ENCODE results near the gene SIPA1L2. TPM values are rescaled to one million over a fixed set of nuclear protein-coding genes. Genes with fewer than 3 reads are reported as not detected.

Gene SIPA1L2
- total and polyA plus RNA-seq, 2 of the 13 experiments (the other 11 are each of a cell fraction or from before 2014, with no cell fraction given) = 0.03 TPM; not detected in 1

DNA sequence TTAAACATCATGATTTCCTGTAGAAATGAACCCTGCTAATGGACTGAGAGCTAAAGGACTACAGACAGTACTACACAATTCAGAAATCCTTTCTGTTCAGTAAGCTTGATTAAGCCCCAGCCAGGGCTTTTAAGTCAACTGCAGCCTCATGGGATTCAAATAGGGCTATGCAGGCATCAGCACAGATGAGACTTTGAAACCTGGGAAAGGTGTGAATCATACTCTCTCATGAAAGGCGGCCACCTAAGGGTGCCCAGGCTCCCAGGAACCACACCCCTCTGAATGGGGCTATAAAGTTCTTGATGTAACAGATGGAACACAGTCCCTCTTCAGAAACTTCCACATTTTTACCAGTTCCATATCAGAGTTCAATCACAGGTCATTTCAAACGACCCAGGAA, 7.6 kb downstream of the SIPA1L2 start (continued):
- TF ChIP-seq, protein P1, sequence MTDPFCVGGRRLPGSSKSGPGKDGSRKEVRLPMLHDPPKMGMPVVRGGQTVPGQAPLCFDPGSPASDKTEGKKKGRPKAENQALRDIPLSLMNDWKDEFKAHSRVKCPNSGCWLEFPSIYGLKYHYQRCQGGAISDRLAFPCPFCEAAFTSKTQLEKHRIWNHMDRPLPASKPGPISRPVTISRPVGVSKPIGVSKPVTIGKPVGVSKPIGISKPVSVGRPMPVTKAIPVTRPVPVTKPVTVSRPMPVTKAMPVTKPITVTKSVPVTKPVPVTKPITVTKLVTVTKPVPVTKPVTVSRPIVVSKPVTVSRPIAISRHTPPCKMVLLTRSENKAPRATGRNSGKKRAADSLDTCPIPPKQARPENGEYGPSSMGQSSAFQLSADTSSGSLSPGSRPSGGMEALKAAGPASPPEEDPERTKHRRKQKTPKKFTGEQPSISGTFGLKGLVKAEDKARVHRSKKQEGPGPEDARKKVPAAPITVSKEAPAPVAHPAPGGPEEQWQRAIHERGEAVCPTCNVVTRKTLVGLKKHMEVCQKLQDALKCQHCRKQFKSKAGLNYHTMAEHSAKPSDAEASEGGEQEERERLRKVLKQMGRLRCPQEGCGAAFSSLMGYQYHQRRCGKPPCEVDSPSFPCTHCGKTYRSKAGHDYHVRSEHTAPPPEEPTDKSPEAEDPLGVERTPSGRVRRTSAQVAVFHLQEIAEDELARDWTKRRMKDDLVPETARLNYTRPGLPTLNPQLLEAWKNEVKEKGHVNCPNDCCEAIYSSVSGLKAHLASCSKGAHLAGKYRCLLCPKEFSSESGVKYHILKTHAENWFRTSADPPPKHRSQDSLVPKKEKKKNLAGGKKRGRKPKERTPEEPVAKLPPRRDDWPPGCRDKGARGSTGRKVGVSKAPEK (CRISPR knock-in tag; IDR thresholded peaks at IDR 0.05; ENCODE audit: borderline replicate concordance) = no peak
- TF ChIP-seq, protein P2, sequence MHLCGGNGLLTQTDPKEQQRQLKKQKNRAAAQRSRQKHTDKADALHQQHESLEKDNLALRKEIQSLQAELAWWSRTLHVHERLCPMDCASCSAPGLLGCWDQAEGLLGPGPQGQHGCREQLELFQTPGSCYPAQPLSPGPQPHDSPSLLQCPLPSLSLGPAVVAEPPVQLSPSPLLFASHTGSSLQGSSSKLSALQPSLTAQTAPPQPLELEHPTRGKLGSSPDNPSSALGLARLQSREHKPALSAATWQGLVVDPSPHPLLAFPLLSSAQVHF (CRISPR knock-in tag; IDR thresholded peaks at IDR 0.05) = no peak
- TF ChIP-seq PHF20 (CRISPR knock-in tag; IDR thresholded peaks at IDR 0.05) (no peak), ZNF44 (CRISPR knock-in tag; IDR thresholded peaks at IDR 0.05) (no peak), ZNF724P (CRISPR knock-in tag; IDR thresholded peaks at IDR 0.05; ENCODE audit: borderline replicate concordance) (no peak)
- TF ChIP-seq, protein P3, sequence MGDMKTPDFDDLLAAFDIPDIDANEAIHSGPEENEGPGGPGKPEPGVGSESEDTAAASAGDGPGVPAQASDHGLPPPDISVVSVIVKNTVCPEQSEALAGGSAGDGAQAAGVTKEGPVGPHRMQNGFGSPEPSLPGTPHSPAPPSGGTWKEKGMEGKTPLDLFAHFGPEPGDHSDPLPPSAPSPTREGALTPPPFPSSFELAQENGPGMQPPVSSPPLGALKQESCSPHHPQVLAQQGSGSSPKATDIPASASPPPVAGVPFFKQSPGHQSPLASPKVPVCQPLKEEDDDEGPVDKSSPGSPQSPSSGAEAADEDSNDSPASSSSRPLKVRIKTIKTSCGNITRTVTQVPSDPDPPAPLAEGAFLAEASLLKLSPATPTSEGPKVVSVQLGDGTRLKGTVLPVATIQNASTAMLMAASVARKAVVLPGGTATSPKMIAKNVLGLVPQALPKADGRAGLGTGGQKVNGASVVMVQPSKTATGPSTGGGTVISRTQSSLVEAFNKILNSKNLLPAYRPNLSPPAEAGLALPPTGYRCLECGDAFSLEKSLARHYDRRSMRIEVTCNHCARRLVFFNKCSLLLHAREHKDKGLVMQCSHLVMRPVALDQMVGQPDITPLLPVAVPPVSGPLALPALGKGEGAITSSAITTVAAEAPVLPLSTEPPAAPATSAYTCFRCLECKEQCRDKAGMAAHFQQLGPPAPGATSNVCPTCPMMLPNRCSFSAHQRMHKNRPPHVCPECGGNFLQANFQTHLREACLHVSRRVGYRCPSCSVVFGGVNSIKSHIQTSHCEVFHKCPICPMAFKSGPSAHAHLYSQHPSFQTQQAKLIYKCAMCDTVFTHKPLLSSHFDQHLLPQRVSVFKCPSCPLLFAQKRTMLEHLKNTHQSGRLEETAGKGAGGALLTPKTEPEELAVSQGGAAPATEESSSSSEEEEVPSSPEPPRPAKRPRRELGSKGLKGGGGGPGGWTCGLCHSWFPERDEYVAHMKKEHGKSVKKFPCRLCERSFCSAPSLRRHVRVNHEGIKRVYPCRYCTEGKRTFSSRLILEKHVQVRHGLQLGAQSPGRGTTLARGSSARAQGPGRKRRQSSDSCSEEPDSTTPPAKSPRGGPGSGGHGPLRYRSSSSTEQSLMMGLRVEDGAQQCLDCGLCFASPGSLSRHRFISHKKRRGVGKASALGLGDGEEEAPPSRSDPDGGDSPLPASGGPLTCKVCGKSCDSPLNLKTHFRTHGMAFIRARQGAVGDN (CRISPR knock-in tag; IDR thresholded peaks at IDR 0.05) = no peak
